ENCODE data around the gene GRIN2A.

DNA sequence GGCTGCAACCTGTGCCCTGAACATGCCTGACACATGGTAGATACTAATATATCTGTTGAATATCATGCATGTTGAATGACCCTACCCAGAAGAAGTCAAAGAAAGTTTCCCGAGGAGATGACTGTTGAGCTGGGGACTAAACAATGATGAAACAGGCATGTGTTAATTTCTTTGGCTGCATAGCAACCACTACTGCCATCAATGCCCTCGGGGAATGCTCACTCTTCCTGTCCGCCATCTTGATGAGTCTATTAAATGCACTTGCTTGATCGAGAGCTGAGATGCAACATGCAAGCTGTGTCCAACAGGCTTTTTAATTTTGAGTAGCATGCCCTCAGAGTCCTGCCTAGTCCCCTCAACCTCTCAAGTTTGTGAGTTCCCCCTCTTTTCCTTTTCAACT lies 31.3 kb downstream of the GRIN2A start:
- TF ChIP-seq POLR2A (IDR thresholded peaks at IDR 0.05; ENCODE audit: low read length) (no peak), GATA1 (IDR thresholded peaks at IDR 0.05; ENCODE audit: low read depth, low read length) (no peak)

All from erythroblast (primary cell).